Stimulated activated naive B cell treated with anti-CD40 and anti-IgM and Interleukin-4, amounts not matched to agents 10 μg/mL and 1 μg/mL and 100 μg/mL, for 72 hours (primary cell): ENCODE results near the gene FAHD1.

ENCODE experiments used
- ATAC-seq, 2 donors: fragments of 150-1000 bp; cut with Tn5 transposase; replicated peaks; 2 replicates each; pipeline ENCODE4 v1.10.0; 2021; ENCODE audit warnings: moderate library complexity in 1 of 2
- DNase-seq: peaks from one replicate; pipeline ENCODE4 v3.0.0; 2021
- H3K27ac Mint-ChIP-seq: one replicate; pipeline ENCODE4 v1.8.0; 2022; ENCODE audit warnings: mild to moderate bottlenecking, mixed read lengths
- H3K27me3 Mint-ChIP-seq, 2 donors: one replicate each; pipeline ENCODE4 v1.8.0; 2022; ENCODE audit warnings: mixed read lengths in 2 of 2
- H3K36me3 Mint-ChIP-seq, 2 donors: one replicate each; pipeline ENCODE4 v1.8.0; 2022; ENCODE audit warnings: mixed read lengths in 2 of 2, mild to moderate bottlenecking in 1 of 2
- H3K4me1 Mint-ChIP-seq, 2 donors: one replicate each; pipeline ENCODE4 v1.8.0; 2022; ENCODE audit warnings: mixed read lengths in 2 of 2, mild to moderate bottlenecking in 1 of 2
- H3K4me3 Mint-ChIP-seq, 2 donors: one replicate each; pipeline ENCODE4 v1.8.0; 2022; ENCODE audit warnings: mild to moderate bottlenecking in 2 of 2, mixed read lengths in 2 of 2, moderate library complexity in 1 of 2
- H3K9me3 Mint-ChIP-seq, 2 donors: one replicate each; pipeline ENCODE4 v1.8.0; 2022; ENCODE audit warnings: mixed read lengths in 2 of 2, mild to moderate bottlenecking in 1 of 2

Gene FAHD1

GRCh38 chr16:1830213-1830612, 3.2 kb downstream of the FAHD1 start:
- H3K9me3 Mint-ChIP-seq = no peaks in the 10 kb centered on the region
- no peak overlapping the region for H3K4me3 Mint-ChIP-seq
- ATAC-seq = no peak
- H3K36me3 Mint-ChIP-seq = peaks cover 7 to 13% of the 10 kb centered on the region in 2 donors
- no peak for DNase-seq
- H3K27me3 Mint-ChIP-seq = no peaks in the 10 kb centered on the region
- peaks cover 6 to 20% of the 10 kb centered on the region in 2 donors for H3K4me1 Mint-ChIP-seq
- no peak overlapping the region for H3K27ac Mint-ChIP-seq

DNA sequence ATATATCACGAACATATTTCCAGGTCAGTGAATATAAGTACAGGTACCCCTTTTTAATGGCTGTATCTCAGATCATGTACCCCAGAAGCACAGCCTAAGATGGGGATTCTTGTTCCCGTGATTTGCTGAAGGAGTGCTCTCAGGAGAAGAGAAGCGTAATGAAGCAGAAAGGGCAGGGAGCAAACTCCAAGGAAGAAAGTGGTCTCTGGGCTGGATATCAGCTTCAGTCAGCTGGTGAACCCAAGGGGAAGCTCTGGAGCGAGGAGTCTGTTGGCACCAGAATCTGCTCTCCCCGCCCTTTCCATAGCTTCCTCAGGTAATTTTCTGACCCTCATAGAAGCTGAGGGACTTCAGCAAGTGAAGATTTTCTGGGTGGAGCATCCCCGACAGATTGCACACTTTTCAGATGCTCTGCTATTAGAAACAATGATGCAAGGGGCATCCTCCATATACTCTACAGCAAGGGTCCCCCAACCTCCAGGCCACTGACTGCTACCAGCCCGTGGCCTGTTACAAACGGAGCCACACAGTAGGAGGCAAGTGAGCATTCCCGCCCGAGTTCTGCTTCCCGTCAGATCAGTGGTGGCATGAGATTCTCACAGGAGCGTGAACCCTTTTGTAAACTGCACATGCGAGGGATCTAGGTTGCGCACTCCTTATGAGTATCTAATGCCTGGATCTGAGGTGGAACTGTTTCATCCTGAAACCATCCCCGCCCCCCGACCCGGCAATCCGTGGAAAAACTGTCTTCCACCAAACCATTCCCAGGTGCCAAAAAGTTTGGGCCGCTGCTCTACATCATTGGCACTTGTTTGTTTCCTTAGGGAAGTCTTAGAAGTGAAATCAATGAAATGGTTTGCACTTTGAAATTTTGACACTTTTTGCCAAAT, 4.4 kb downstream of the FAHD1 start:
- Mint-ChIP-seq H3K27ac (no peak overlapping the region), H3K4me3 (no peak overlapping the region), H3K4me1 (peaks cover 6 to 20% of the 10 kb centered on the region in 2 donors), H3K9me3 (no peaks in the 10 kb centered on the region), H3K36me3 (peaks cover 7 to 13% of the 10 kb centered on the region in 2 donors), H3K27me3 (no peaks in the 10 kb centered on the region)
- no peak for ATAC-seq
- no peak for DNase-seq

DNA sequence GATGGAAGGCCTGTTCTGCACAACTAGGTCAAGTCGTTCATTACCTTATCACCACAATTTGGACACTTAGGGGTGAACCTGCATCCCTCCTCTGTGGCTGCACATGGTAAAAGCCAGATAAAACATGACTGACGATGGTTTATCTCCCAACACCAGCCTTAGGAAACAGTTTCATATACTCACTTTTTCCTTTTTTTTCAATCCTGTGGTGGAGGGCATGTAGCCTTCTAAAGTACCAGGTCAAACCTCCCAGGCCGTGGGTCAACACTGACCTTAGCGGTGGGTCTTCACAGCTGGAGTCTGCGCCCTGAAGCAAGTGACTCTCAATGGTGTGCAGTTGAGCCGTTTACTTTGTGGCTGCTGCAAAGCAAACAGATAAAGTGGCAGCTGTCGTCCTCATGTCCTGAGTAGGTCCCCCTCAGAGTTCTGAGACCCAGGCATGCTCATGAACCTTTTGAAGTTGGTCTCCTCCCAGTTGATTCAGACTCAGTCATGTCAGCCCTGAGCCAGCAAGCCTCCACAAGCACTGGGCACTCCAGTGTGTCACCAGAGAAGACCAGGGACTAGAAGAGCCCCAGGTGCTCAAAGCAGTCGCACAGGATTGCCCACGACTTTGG, 5.9 kb downstream of the FAHD1 start:
- Mint-ChIP-seq H3K4me1 (peaks cover 4 to 12% of the 10 kb centered on the region in 2 donors), H3K4me3 (no peak overlapping the region), H3K36me3 (peaks cover 7 to 13% of the 10 kb centered on the region in 2 donors), H3K9me3 (no peaks in the 10 kb centered on the region), H3K27me3 (no peaks in the 10 kb centered on the region), H3K27ac (no peak overlapping the region)
- DNase-seq (no peak), ATAC-seq (no peak)

- Mint-ChIP-seq H3K36me3 (peaks cover 7 to 13% of the 10 kb centered on the region in 2 donors), H3K9me3 (no peaks in the 10 kb centered on the region), H3K4me1 (peaks cover 3 to 8% of the 10 kb centered on the region in 2 donors), H3K4me3 (no peak overlapping the region), H3K27me3 (no peaks in the 10 kb centered on the region), H3K27ac (no peak overlapping the region)
- ATAC-seq (no peak), DNase-seq (no peak)
Measured at GRCh38 chr16:1834096-1834495, 7.1 kb downstream of the FAHD1 start.

DNA sequence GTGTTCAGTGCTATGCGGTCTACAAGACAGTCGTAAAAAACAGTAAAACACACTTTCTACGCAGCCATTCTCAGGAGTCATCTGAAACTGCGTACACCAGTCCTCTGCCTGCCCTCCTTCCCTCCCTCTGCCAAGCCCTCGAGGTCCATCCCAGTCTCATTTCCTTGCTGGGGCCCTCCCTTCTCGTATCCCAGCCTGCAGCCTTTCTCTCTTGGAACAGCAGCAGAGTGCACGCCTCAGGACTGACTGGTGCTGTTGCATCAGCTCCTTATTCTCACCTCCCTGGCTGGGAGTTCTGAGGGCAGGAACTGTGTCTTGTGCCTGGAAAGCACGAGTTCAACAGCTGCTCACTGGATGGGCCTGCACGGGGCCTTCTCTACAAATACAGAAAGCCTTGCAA, 12.5 kb downstream of the FAHD1 start:
- ATAC-seq (no peak), DNase-seq (no peak)
- no peak overlapping the region for H3K4me3 Mint-ChIP-seq
- H3K4me1 Mint-ChIP-seq = no peaks in the 10 kb centered on the region
- no peaks in the 10 kb centered on the region for H3K9me3 Mint-ChIP-seq
- H3K36me3 Mint-ChIP-seq = peaks cover 0 to 3% of the 10 kb centered on the region in 2 donors
- H3K27me3 Mint-ChIP-seq = no peaks in the 10 kb centered on the region
- no peak overlapping the region for H3K27ac Mint-ChIP-seq

- Mint-ChIP-seq H3K36me3 (no peaks in the 10 kb centered on the region), H3K4me1 (no peaks in the 10 kb centered on the region), H3K4me3 (no peak overlapping the region), H3K9me3 (no peaks in the 10 kb centered on the region), H3K27me3 (peaks cover 14 to 22% of the 10 kb centered on the region in 2 donors), H3K27ac (no peak overlapping the region)
- ATAC-seq = no peak
- DNase-seq = no peak
Measured at GRCh38 chr16:1845985-1846384, 19.0 kb downstream of the FAHD1 start.

DNA sequence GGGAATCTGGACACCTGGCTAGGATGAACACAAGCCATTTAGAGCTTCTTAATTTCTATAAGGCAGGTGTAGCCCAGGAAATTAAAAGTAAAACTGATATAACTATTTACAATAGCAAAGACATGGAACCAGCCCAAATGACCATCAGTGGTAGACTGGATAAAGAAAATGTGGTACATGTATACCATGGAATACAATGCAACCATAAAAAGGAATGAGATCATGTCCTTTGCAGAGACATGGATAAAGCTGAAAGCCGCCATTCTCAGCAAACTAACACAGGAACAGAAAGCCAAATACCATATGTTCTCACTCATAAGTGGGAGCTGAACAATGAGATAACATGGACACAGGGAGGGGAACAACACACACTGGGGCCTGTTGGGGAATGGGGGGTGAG, 19.4 kb downstream of the FAHD1 start:
- Mint-ChIP-seq H3K4me1 (no peaks in the 10 kb centered on the region), H3K4me3 (no peak overlapping the region), H3K9me3 (no peaks in the 10 kb centered on the region), H3K27me3 (peaks cover 18 to 26% of the 10 kb centered on the region in 2 donors), H3K36me3 (no peaks in the 10 kb centered on the region), H3K27ac (no peak overlapping the region)
- ATAC-seq (no peak), DNase-seq (no peak)

DNA sequence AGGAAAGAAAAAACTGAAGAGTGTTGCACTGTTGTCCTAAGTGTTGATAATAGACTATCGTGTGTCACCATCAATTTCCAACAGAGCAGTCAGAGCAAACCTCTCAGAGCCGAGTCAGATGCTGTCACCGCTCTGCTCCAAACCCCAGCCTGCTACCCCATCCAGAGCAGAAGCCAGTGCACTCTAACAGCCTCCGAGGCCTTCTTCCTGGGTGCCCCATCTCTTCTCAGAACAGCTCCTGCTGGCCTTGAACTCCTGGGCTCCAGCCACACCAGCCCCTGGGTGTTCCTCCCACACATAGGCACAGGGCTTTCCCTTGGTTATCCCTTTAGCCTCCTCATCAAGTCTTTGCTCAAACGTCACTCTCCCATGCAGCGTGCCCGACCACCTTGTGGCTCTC, 24.0 kb downstream of the FAHD1 start:
- Mint-ChIP-seq H3K27ac (no peak overlapping the region), H3K9me3 (no peaks in the 10 kb centered on the region), H3K4me3 (no peak overlapping the region), H3K4me1 (no peaks in the 10 kb centered on the region), H3K27me3 (peaks cover 19 to 42% of the 10 kb centered on the region in 2 donors), H3K36me3 (no peaks in the 10 kb centered on the region)
- no peak for ATAC-seq
- DNase-seq = no peak

DNA sequence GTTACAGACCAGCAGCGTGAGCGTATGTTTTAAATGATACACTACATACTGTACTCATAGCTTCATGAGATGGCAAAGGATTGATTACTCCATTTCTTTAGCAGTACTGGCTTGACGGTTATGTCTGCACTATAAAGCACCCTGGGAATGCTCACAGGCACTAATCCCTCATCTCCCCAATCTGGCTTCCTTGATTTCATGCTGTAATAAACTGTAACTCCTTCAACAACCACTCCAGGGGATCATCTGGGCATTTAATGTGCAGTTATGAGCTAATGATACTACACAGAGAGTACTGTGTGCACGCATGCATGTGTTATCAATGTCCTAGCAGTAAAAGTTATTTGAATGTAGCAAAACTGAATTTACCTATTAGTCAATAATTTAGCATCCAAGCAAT, 24.8 kb downstream of the FAHD1 start:
- DNase-seq (no peak), ATAC-seq (no peak)
- H3K4me1 Mint-ChIP-seq = no peaks in the 10 kb centered on the region
- H3K27ac Mint-ChIP-seq = no peak overlapping the region
- no peaks in the 10 kb centered on the region for H3K36me3 Mint-ChIP-seq
- peaks cover 11 to 35% of the 10 kb centered on the region in 2 donors for H3K27me3 Mint-ChIP-seq
- no peaks in the 10 kb centered on the region for H3K9me3 Mint-ChIP-seq
- H3K4me3 Mint-ChIP-seq = no peak overlapping the region

DNA sequence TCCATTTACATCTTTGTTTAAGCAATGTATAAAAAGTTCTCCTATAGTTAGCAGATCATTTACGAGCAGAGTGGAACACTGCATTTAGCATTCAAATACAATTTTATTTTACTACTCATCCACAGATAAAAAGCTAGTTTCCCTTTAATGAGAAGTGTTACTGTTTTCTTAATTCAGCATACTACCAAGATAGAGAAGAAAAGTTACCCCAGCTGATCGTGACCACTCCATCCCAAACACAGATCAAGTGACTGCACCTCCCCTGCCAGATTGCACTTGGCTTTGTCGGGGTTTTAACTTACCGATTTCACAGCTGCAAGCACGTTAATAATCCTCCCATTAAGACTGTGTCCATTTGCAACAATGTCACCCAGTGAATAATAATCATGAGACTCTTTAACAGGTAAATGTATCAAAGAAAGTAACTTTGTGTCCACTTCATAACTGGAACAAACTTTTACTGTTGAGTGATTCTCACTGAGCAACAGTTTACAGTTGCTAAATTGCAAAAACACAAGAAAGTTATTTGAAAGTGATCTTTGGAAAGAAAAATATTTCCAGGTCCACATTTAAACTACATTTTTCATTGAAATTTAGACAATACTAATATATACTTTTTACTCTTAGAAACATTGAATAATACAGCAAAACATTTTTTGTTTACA, 30.6 kb downstream of the FAHD1 start:
- no peak for ATAC-seq
- no peak overlapping the region for H3K27ac Mint-ChIP-seq
- H3K27me3 Mint-ChIP-seq = peaks cover 30 to 59% of the 10 kb centered on the region in 2 donors

DNA sequence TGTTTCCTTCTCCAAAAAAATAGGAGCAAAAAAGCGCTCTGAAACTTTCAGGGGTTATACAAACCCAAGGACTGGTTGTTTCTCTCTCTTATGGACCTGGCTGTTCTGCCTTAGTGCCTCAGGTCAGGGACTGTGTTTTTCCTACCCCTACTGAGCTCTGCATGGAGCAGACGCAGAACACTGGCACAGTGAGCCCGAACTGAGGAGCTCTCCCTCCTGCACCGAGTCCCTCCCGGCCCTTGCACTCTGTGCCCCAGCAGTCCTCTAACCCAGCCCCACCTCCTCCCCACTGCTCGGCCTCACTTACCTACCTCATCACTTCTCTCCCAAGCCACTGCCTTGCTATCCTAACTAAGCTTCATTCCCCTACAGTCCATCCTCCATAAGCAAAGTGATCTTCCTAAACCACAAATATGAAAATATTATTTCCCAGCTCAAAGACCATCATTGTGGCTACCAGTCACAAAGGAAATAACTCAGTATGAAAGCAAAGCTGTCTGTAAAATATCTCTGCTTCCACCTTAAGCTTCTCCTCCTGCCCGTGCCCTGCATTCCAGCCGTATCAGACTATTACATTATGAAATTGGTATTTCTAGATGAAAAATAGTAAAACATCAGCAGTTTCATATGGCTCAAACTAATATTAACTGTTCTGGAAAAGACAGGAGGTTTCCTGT, 31.3 kb downstream of the FAHD1 start:
- H3K4me1 Mint-ChIP-seq = no peaks in the 10 kb centered on the region
- no peak overlapping the region for H3K4me3 Mint-ChIP-seq
- no peaks in the 10 kb centered on the region for H3K36me3 Mint-ChIP-seq
- DNase-seq (no peak), ATAC-seq (no peak)
- peaks cover 30 to 58% of the 10 kb centered on the region in 2 donors for H3K27me3 Mint-ChIP-seq
- no peak overlapping the region for H3K27ac Mint-ChIP-seq
- no peaks in the 10 kb centered on the region for H3K9me3 Mint-ChIP-seq

More for the DNA sequence above, 30.6 kb downstream of the FAHD1 start:
- H3K36me3 Mint-ChIP-seq = no peaks in the 10 kb centered on the region
- no peak for DNase-seq
- H3K4me3 Mint-ChIP-seq = no peak overlapping the region
- no peaks in the 10 kb centered on the region for H3K4me1 Mint-ChIP-seq
- H3K9me3 Mint-ChIP-seq = no peaks in the 10 kb centered on the region

DNA sequence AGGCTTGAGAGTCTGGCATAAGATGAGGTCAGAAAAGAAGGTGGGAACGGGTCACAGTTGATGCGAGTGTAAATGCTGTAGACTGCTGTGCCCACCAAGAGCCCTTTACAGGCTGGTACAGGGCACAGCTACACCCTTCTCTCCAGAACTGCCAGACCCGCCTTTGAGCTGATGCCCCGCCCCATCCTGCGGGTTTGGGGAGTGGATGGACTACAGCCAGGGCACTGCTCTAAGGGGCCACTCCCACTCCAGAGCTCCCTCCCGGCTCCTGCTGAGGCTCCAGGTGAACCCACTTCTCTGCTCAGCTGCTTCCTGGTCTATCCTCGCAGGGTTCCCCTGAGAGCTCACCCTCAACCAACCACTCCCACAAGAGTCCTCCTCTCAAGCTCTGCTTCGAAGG, 32.6 kb downstream of the FAHD1 start:
- no peak overlapping the region for H3K27ac Mint-ChIP-seq
- peaks cover 28 to 47% of the 10 kb centered on the region in 2 donors for H3K27me3 Mint-ChIP-seq
- no peaks in the 10 kb centered on the region for H3K9me3 Mint-ChIP-seq
- H3K4me1 Mint-ChIP-seq = no peaks in the 10 kb centered on the region
- DNase-seq (no peak), ATAC-seq (no peak)
- H3K4me3 Mint-ChIP-seq = no peak overlapping the region
- H3K36me3 Mint-ChIP-seq = no peaks in the 10 kb centered on the region

- no peak overlapping the region for H3K4me3 Mint-ChIP-seq
- no peaks in the 10 kb centered on the region for H3K9me3 Mint-ChIP-seq
- H3K27me3 Mint-ChIP-seq = peaks cover 25 to 40% of the 10 kb centered on the region in 2 donors
- ATAC-seq = no peak
- DNase-seq = no peak
- no peaks in the 10 kb centered on the region for H3K4me1 Mint-ChIP-seq
- no peaks in the 10 kb centered on the region for H3K36me3 Mint-ChIP-seq
- H3K27ac Mint-ChIP-seq = no peak overlapping the region
Measured at GRCh38 chr16:1861730-1862129, 34.7 kb downstream of the FAHD1 start.

- Mint-ChIP-seq H3K4me3 (no peak overlapping the region), H3K27me3 (peaks cover 20 to 34% of the 10 kb centered on the region in 2 donors), H3K36me3 (no peaks in the 10 kb centered on the region), H3K27ac (no peak overlapping the region), H3K9me3 (no peaks in the 10 kb centered on the region), H3K4me1 (no peaks in the 10 kb centered on the region)
- DNase-seq (no peak), ATAC-seq (no peak)
Measured at GRCh38 chr16:1862394-1862793, 35.4 kb downstream of the FAHD1 start.
